Neutrophil (primary cell): ENCODE results near the gene CERS6.

Source experiments
- H3K27ac ChIP-seq: fragments of 200-600 bp; sonication (generic); 2 replicates; pipeline ENCODE4 v1.5.1; 2016; ENCODE audit warnings: mild to moderate bottlenecking, moderate library complexity
- H3K27me3 ChIP-seq: fragments of 200-600 bp; sonication (generic); 2 replicates; pipeline ENCODE4 v1.6.0; 2016; ENCODE audit warnings: mild to moderate bottlenecking
- H3K36me3 ChIP-seq: fragments of 200-600 bp; sonication (generic); 2 replicates; pipeline ENCODE4 v1.5.1; 2017
- H3K4me1 ChIP-seq, 2 experiments: fragments of 200-600 bp in 1 of 2; sonication (generic) in 1 of 2; 1 replicate in 1 of 2; 2 replicates in 1 of 2; pipeline versions ENCODE4 v1.5.1 to v1.6.1; 2013 to 2016; ENCODE audit warnings: low read depth in 1 of 2, low read length in 1 of 2, mild to moderate bottlenecking in 1 of 2, moderate library complexity in 1 of 2; ENCODE audit not compliant: control insufficient read depth in 1 of 2, insufficient read depth in 1 of 2
- H3K4me3 ChIP-seq, 2 experiments: fragments of 200-600 bp in 1 of 2; sonication (generic) in 1 of 2; 1 replicate in 1 of 2; 2 replicates in 1 of 2; pipeline ENCODE4 v1.5.1; 2013 to 2016; ENCODE audit warnings: low read depth in 1 of 2, low read length in 1 of 2, mild to moderate bottlenecking in 1 of 2, moderate library complexity in 1 of 2
- H3K9me3 ChIP-seq: fragments of 200-600 bp; sonication (generic); 2 replicates; pipeline ENCODE4 v1.5.1; 2016
- CTCF ChIP-seq: fragments of 200-600 bp; sonication (generic); IDR thresholded peaks from 2 replicates; pipeline ENCODE4 v1.5.1; 2016; ENCODE audit warnings: antibody characterized with exemption

Gene CERS6

DNA sequence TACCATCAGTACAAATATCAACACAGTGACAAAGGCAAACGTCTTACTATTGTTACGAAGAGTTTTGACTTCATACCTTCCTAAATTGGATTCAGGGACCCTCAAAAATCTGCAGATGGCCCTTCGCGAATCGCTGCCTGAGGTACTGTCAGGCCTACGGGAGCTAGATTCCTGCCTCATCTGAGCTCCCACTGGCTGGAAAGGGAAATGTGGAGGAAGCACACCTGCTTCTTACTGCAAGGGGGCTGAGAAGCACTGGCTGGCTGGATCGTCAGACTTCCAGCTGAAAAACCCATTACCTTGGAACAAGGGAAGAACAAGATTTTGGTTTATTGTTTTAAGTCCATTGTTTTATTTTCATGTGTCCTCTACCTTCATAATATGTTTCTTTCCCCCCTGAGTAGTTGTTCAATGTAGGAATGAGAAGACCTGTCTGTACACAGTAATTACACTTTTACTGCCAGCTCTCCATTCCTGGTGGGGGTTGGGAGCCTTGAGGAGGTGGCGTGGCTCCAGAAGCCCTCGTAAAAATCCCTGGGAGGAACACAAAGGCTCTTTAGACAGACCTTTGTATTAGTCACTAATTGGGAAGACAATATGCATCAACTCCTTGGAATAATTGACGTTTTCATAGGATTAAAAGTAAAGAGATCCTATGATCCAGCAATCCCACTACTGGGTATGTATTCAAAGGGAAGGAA lies 222.2 kb downstream of the CERS6 start:
- Histone ChIP-seq H3K4me1 (peaks cover 20 to 29% of the 10 kb centered on the region in 2 experiments), H3K27ac (no peak overlapping the region), H3K4me3 (no peak overlapping the region), H3K36me3 (no peaks in the 10 kb centered on the region), H3K9me3 (no peaks in the 10 kb centered on the region), H3K27me3 (no peaks in the 10 kb centered on the region)
- TF ChIP-seq CTCF = no peak

GRCh38 chr2:168679081-168679480 lies 223.0 kb downstream of the CERS6 start:
- Histone ChIP-seq H3K36me3 (no peaks in the 10 kb centered on the region), H3K4me1 (peaks cover 20 to 29% of the 10 kb centered on the region in 2 experiments), H3K27ac (no peak overlapping the region), H3K4me3 (no peak overlapping the region), H3K27me3 (no peaks in the 10 kb centered on the region), H3K9me3 (no peaks in the 10 kb centered on the region)
- no peak for TF ChIP-seq CTCF

DNA sequence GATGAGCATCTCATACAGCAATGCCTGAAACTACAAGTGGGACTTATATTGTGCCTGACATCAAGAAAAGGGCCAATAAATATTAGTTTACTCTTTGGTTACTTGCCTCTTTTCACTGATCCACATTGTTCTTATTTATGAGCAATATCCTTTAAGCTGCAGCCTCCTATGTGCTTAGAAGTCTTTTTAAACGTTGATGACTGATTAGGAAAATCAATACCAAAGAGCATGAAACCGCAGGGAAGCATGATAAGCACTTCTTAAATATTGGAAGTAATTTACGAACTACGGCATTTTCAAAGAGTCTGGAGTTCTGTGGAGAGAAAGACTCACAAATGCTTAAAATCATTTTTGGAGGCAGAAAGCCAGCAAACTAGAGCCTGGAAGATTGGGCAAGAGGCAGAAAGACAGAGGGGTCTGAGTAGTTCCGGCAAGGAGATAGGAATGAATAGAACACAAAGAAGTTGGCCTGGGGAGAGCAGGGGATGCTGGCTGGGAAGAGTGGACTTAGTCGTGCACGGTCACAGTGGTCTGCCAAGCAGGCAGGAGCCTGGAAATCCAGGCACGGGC lies 223.8 kb downstream of the CERS6 start:
- Histone ChIP-seq H3K36me3 (no peaks in the 10 kb centered on the region), H3K27me3 (no peaks in the 10 kb centered on the region), H3K4me3 (no peak overlapping the region), H3K4me1 (peaks cover 20 to 29% of the 10 kb centered on the region in 2 experiments), H3K27ac (no peak overlapping the region), H3K9me3 (no peaks in the 10 kb centered on the region)
- TF ChIP-seq CTCF = no peak

GRCh38 chr2:168683996-168684395 lies 227.9 kb downstream of the CERS6 start:
- H3K27ac ChIP-seq = no peak overlapping the region
- H3K4me3 ChIP-seq = no peak overlapping the region
- TF ChIP-seq CTCF = no peak
- H3K36me3 ChIP-seq = no peaks in the 10 kb centered on the region
- H3K27me3 ChIP-seq = no peaks in the 10 kb centered on the region
- peaks cover 13 to 29% of the 10 kb centered on the region in 2 experiments for H3K4me1 ChIP-seq
- no peaks in the 10 kb centered on the region for H3K9me3 ChIP-seq

- H3K9me3 ChIP-seq = no peaks in the 10 kb centered on the region
- no peaks in the 10 kb centered on the region for H3K36me3 ChIP-seq
- H3K27ac ChIP-seq = no peak overlapping the region
- no peak overlapping the region for H3K4me3 ChIP-seq
- no peaks in the 10 kb centered on the region for H3K27me3 ChIP-seq
- no peak for TF ChIP-seq CTCF
- peaks cover 5 to 19% of the 10 kb centered on the region in 2 experiments for H3K4me1 ChIP-seq
Measured at GRCh38 chr2:168684921-168685599, 229.0 kb downstream of the CERS6 start.
